Measurements from ENCODE around the gene COQ8A. TPM values are rescaled to one million over a fixed set of nuclear protein-coding genes. Genes with fewer than 3 reads are reported as not detected.
A peak's percentile ranks its signal among the peaks of the same experiment; 100 is the strongest.
"Not testable (repeated sequence)": the region's sequence is repeated elsewhere in the genome, so short reads cannot be mapped to it uniquely, and the experiment has no call there.

Gene COQ8A
- total and polyA plus RNA-seq, 4 donors = 16.2 to 50.5 (median 29.1) TPM

GRCh38 chr1:226993814-226994585 is 53.9 kb downstream of the COQ8A start:
- H3K4me1 ChIP-seq (ENCODE audit: control insufficient read depth in 5 of 5, insufficient read depth in 5 of 5, low read length in 5 of 5) = peaks cover 0 to 6% (median 0%) of the 10 kb centered on the region in 5 donors
- H3K36me3 ChIP-seq (ENCODE audit: control insufficient read depth in 4 of 4, insufficient read depth in 4 of 4, low read length in 4 of 4) = peaks cover 0 to 11% (median 7%) of the 10 kb centered on the region in 4 donors
- no peaks in the 10 kb centered on the region for H3K9me3 ChIP-seq (ENCODE audit: control insufficient read depth in 4 of 4, insufficient read depth in 3 of 4, low read length in 3 of 4)
- DNase-seq (peak in 1 of 3 donors; percentile 33), ATAC-seq (ENCODE audit: insufficient read depth, low FRiP score) (no peak)
- no peak for TF ChIP-seq CTCF (IDR thresholded peaks at IDR 0.05; ENCODE audit: control extremely low read depth, extremely low read depth)
- 79 to 85% methylated on average over 22 of the region's 22 CpGs for WGBS, 2 donors
- H3K4me3 ChIP-seq = no peak overlapping the region
- H3K9ac ChIP-seq (ENCODE audit: insufficient read depth in 1 of 2, low read length in 2 of 2) = no peak overlapping the region
- peak overlapping the region in 1 of 2 donors; percentile 15 for H3K27ac ChIP-seq (ENCODE audit: low read depth in 1 of 2, low read length in 1 of 2)
- H3K27me3 ChIP-seq (ENCODE audit: control insufficient read depth in 3 of 3, insufficient read depth in 3 of 3, low read length in 2 of 3) = no peaks in the 10 kb centered on the region

GRCh38 chr1:226994586-226995364 is 54.7 kb downstream of the COQ8A start:
- no peaks in the 10 kb centered on the region for H3K27me3 ChIP-seq (ENCODE audit: control insufficient read depth in 3 of 3, insufficient read depth in 3 of 3, low read length in 2 of 3)
- peaks cover 0 to 6% (median 0%) of the 10 kb centered on the region in 5 donors for H3K4me1 ChIP-seq (ENCODE audit: control insufficient read depth in 5 of 5, insufficient read depth in 5 of 5, low read length in 5 of 5)
- H3K9me3 ChIP-seq (ENCODE audit: control insufficient read depth in 4 of 4, insufficient read depth in 3 of 4, low read length in 3 of 4) = no peaks in the 10 kb centered on the region
- DNase-seq = no peak
- H3K36me3 ChIP-seq (ENCODE audit: control insufficient read depth in 4 of 4, insufficient read depth in 4 of 4, low read length in 4 of 4) = peaks cover 0 to 9% (median 7%) of the 10 kb centered on the region in 4 donors
- no peak for TF ChIP-seq CTCF (IDR thresholded peaks at IDR 0.05; ENCODE audit: control extremely low read depth, extremely low read depth)
- no peak overlapping the region for H3K27ac ChIP-seq (ENCODE audit: low read depth in 1 of 2, low read length in 1 of 2)
- no peak for ATAC-seq (ENCODE audit: insufficient read depth, low FRiP score)
- H3K9ac ChIP-seq (ENCODE audit: insufficient read depth in 1 of 2, low read length in 2 of 2) = no peak overlapping the region
- WGBS, 2 donors = 91 to 96% methylated on average over 18 of the region's 18 CpGs
- H3K4me3 ChIP-seq = no peak overlapping the region

GRCh38 chr1:226995365-226996332 is 55.6 kb downstream of the COQ8A start:
- Histone ChIP-seq H3K9ac (ENCODE audit: insufficient read depth in 1 of 2, low read length in 2 of 2) (no peak overlapping the region), H3K27ac (ENCODE audit: low read depth in 1 of 2, low read length in 1 of 2) (no peak overlapping the region), H3K9me3 (ENCODE audit: control insufficient read depth in 4 of 4, insufficient read depth in 3 of 4, low read length in 3 of 4) (no peaks in the 10 kb centered on the region), H3K36me3 (ENCODE audit: control insufficient read depth in 4 of 4, insufficient read depth in 4 of 4, low read length in 4 of 4) (peaks cover 3 to 10% (median 6%) of the 10 kb centered on the region in 4 donors), H3K27me3 (ENCODE audit: control insufficient read depth in 3 of 3, insufficient read depth in 3 of 3, low read length in 2 of 3) (no peaks in the 10 kb centered on the region), H3K4me1 (ENCODE audit: control insufficient read depth in 5 of 5, insufficient read depth in 5 of 5, low read length in 5 of 5) (peaks cover 0 to 1% (median 0%) of the 10 kb centered on the region in 5 donors), H3K4me3 (no peak overlapping the region)
- TF ChIP-seq CTCF (IDR thresholded peaks at IDR 0.05; ENCODE audit: control extremely low read depth, extremely low read depth) = no peak
- no peak for ATAC-seq (ENCODE audit: insufficient read depth, low FRiP score)
- DNase-seq = no peak
- 81 to 90% methylated on average over 13 of the region's 13 CpGs for WGBS, 2 donors

- H3K4me1 ChIP-seq (ENCODE audit: control insufficient read depth in 5 of 5, insufficient read depth in 5 of 5, low read length in 5 of 5); H3K4me3 ChIP-seq; ATAC-seq (ENCODE audit: insufficient read depth, low FRiP score); H3K27me3 ChIP-seq (ENCODE audit: control insufficient read depth in 3 of 3, insufficient read depth in 3 of 3, low read length in 2 of 3); DNase-seq; H3K9ac ChIP-seq (ENCODE audit: insufficient read depth in 1 of 2, low read length in 2 of 2); H3K9me3 ChIP-seq (ENCODE audit: control insufficient read depth in 4 of 4, insufficient read depth in 3 of 4, low read length in 3 of 4); H3K27ac ChIP-seq (ENCODE audit: low read depth in 1 of 2, low read length in 1 of 2): not testable (repeated sequence)
- peaks cover 0 to 16% (median 10%) of the 10 kb centered on the region in 4 donors for H3K36me3 ChIP-seq (ENCODE audit: control insufficient read depth in 4 of 4, insufficient read depth in 4 of 4, low read length in 4 of 4)
- WGBS, 2 donors = 100% methylated on average over 2 of the region's 2 CpGs
Measured at GRCh38 chr1:226999579-226999978, 59.5 kb downstream of the COQ8A start.

Data from lung (tissue), 12 donors.